ENCODE results near the gene FTO. TPM values are rescaled to one million over a fixed set of nuclear protein-coding genes. Genes with fewer than 3 reads are reported as not detected.

FTO gene
- total RNA-seq, 1 experiment from 2014 or later: 57.4 TPM

GRCh38 chr16:54009464-54010176 is 305.7 kb downstream of the FTO start (continued):
- TF ChIP-seq ELF4 (CRISPR knock-in tag; IDR thresholded peaks at IDR 0.05; ENCODE audit: low read depth): no peak

DNA sequence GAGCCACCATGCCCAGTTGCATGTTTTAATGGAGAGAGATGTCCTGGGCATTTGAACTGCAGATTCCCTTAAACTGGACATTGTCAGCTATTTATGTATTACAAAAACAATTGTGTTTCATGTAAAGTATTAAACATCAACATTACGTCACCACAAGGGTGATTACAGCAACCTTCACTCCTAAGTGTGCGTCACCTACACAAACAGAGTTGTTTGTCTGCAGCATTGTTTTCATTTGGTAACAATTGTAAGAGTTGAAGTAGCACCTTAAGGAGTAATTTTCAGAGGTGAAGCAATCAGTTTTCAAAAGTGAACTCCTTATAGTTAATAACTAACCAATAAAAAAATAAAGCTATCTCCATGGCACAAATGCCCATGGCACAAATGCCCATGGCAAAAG is 311.2 kb downstream of the FTO start:
- TF ChIP-seq, protein P1, sequence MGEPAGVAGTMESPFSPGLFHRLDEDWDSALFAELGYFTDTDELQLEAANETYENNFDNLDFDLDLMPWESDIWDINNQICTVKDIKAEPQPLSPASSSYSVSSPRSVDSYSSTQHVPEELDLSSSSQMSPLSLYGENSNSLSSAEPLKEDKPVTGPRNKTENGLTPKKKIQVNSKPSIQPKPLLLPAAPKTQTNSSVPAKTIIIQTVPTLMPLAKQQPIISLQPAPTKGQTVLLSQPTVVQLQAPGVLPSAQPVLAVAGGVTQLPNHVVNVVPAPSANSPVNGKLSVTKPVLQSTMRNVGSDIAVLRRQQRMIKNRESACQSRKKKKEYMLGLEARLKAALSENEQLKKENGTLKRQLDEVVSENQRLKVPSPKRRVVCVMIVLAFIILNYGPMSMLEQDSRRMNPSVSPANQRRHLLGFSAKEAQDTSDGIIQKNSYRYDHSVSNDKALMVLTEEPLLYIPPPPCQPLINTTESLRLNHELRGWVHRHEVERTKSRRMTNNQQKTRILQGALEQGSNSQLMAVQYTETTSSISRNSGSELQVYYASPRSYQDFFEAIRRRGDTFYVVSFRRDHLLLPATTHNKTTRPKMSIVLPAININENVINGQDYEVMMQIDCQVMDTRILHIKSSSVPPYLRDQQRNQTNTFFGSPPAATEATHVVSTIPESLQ (CRISPR knock-in tag; IDR thresholded peaks at IDR 0.05): no peak
- TF ChIP-seq, protein P2, sequence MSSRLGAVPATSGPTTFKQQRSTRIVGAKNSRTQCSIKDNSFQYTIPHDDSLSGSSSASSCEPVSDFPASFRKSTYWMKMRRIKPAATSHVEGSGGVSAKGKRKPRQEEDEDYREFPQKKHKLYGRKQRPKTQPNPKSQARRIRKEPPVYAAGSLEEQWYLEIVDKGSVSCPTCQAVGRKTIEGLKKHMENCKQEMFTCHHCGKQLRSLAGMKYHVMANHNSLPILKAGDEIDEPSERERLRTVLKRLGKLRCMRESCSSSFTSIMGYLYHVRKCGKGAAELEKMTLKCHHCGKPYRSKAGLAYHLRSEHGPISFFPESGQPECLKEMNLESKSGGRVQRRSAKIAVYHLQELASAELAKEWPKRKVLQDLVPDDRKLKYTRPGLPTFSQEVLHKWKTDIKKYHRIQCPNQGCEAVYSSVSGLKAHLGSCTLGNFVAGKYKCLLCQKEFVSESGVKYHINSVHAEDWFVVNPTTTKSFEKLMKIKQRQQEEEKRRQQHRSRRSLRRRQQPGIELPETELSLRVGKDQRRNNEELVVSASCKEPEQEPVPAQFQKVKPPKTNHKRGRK (CRISPR knock-in tag; IDR thresholded peaks at IDR 0.05; ENCODE audit: borderline replicate concordance): no peak
- TF ChIP-seq FOXK1 (CRISPR knock-in tag; IDR thresholded peaks at IDR 0.05) (no peak), JUN (CRISPR knock-in tag; IDR thresholded peaks at IDR 0.05) (no peak), EMX1 (CRISPR knock-in tag; IDR thresholded peaks at IDR 0.05) (no peak), ZNF138 (CRISPR knock-in tag; conservative IDR thresholded peaks at IDR 0.05) (no peak), PREB (CRISPR knock-in tag; IDR thresholded peaks at IDR 0.05; ENCODE audit: borderline replicate concordance) (no peak)
- TF ChIP-seq, protein P3, sequence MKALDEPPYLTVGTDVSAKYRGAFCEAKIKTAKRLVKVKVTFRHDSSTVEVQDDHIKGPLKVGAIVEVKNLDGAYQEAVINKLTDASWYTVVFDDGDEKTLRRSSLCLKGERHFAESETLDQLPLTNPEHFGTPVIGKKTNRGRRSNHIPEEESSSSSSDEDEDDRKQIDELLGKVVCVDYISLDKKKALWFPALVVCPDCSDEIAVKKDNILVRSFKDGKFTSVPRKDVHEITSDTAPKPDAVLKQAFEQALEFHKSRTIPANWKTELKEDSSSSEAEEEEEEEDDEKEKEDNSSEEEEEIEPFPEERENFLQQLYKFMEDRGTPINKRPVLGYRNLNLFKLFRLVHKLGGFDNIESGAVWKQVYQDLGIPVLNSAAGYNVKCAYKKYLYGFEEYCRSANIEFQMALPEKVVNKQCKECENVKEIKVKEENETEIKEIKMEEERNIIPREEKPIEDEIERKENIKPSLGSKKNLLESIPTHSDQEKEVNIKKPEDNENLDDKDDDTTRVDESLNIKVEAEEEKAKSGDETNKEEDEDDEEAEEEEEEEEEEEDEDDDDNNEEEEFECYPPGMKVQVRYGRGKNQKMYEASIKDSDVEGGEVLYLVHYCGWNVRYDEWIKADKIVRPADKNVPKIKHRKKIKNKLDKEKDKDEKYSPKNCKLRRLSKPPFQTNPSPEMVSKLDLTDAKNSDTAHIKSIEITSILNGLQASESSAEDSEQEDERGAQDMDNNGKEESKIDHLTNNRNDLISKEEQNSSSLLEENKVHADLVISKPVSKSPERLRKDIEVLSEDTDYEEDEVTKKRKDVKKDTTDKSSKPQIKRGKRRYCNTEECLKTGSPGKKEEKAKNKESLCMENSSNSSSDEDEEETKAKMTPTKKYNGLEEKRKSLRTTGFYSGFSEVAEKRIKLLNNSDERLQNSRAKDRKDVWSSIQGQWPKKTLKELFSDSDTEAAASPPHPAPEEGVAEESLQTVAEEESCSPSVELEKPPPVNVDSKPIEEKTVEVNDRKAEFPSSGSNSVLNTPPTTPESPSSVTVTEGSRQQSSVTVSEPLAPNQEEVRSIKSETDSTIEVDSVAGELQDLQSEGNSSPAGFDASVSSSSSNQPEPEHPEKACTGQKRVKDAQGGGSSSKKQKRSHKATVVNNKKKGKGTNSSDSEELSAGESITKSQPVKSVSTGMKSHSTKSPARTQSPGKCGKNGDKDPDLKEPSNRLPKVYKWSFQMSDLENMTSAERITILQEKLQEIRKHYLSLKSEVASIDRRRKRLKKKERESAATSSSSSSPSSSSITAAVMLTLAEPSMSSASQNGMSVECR (CRISPR knock-in tag; IDR thresholded peaks at IDR 0.05; ENCODE audit: borderline replicate concordance): no peak
- POLR2A ChIA-PET: interaction anchor here (0.7 to 0.9 kb wide), 3 partner anchors 11 to 115 kb away, joined by 3 to 5 read pairs (median 4); no protein-coding TSS in a partner anchor
- H3K4me3 Mint-ChIP-seq: no peak overlapping the region
- CTCF ChIA-PET: no interaction called here
- no peaks in the 10 kb centered on the region for H3K27me3 Mint-ChIP-seq (ENCODE audit: low read depth)
- ATAC-seq (no peak), DNase-seq (ENCODE audit: low spot score) (no peak)
- peaks cover 18% of the 10 kb centered on the region for H3K4me1 Mint-ChIP-seq
- H3K9me3 Mint-ChIP-seq: peaks cover 34% of the 10 kb centered on the region
- no peak overlapping the region for H3K27ac Mint-ChIP-seq
- H3K36me3 Mint-ChIP-seq: peaks cover 12% of the 10 kb centered on the region

DNA sequence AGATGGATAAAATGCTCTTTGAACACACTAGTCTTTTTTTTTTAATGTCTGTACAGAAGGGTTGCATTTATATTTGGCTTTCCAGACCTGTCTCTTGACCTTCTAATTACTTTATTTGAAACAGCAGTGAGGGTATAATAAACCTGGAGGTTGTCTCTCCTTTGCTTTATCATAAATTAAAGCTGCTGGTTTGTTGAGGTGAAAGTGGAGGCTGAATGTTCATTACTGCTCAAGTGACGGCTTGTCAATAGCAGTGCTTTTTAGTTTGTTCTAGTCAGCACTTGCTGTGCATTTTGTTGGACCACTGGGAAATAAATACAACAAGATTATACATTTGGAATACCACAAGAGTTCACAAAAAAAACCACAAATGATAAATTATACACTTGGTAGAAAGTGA is 318.4 kb downstream of the FTO start:
- ChIA-PET POLR2A (no interaction called here), CTCF (no interaction called here)
- H3K27ac Mint-ChIP-seq: no peak overlapping the region
- DNase-seq (ENCODE audit: low spot score) (no peak), ATAC-seq (no peak)
- H3K4me3 Mint-ChIP-seq: no peak overlapping the region
- H3K36me3 Mint-ChIP-seq: no peaks in the 10 kb centered on the region
- no peak for TF ChIP-seq USF2 (CRISPR knock-in tag; IDR thresholded peaks at IDR 0.05)
- TF ChIP-seq ELF4 (CRISPR knock-in tag; IDR thresholded peaks at IDR 0.05; ENCODE audit: low read depth): no peak
- no peak for TF ChIP-seq SMAD4 (CRISPR knock-in tag; IDR thresholded peaks at IDR 0.05)
- TF ChIP-seq, protein P4, sequence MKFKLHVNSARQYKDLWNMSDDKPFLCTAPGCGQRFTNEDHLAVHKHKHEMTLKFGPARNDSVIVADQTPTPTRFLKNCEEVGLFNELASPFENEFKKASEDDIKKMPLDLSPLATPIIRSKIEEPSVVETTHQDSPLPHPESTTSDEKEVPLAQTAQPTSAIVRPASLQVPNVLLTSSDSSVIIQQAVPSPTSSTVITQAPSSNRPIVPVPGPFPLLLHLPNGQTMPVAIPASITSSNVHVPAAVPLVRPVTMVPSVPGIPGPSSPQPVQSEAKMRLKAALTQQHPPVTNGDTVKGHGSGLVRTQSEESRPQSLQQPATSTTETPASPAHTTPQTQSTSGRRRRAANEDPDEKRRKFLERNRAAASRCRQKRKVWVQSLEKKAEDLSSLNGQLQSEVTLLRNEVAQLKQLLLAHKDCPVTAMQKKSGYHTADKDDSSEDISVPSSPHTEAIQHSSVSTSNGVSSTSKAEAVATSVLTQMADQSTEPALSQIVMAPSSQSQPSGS (CRISPR knock-in tag; IDR thresholded peaks at IDR 0.05; ENCODE audit: borderline replicate concordance, low read depth): no peak
- no peak for TF ChIP-seq CBFB (CRISPR knock-in tag; IDR thresholded peaks at IDR 0.05; ENCODE audit: low read depth)
- no peak for TF ChIP-seq ZNF396 (CRISPR knock-in tag; IDR thresholded peaks at IDR 0.05; ENCODE audit: borderline replicate concordance)
- TF ChIP-seq TP53 (CRISPR knock-in tag; IDR thresholded peaks at IDR 0.05): no peak
- TF ChIP-seq ESRRA (CRISPR knock-in tag; IDR thresholded peaks at IDR 0.05; ENCODE audit: borderline replicate concordance): no peak
- no peak for TF ChIP-seq ZNF263 (CRISPR knock-in tag; IDR thresholded peaks at IDR 0.05; ENCODE audit: low read depth)
- TF ChIP-seq OVOL2 (CRISPR knock-in tag; IDR thresholded peaks at IDR 0.05; ENCODE audit: borderline replicate concordance): no peak
- TF ChIP-seq MLX (CRISPR knock-in tag; IDR thresholded peaks at IDR 0.05): no peak
- no peak for TF ChIP-seq NR1H2 (CRISPR knock-in tag; IDR thresholded peaks at IDR 0.05)
- no peaks in the 10 kb centered on the region for H3K27me3 Mint-ChIP-seq (ENCODE audit: low read depth)
- peaks cover 21% of the 10 kb centered on the region for H3K9me3 Mint-ChIP-seq
- H3K4me1 Mint-ChIP-seq: peaks cover 7% of the 10 kb centered on the region
